PFSK-1 (cell line): Measurements from ENCODE around the gene FAN1.

Experiments
- FOXP2 ChIP-seq: optimal IDR thresholded peaks from 2 replicates; pipeline ENCODE3; 2011; ENCODE audit warnings: borderline replicate concordance, control low read depth, inconsistent platforms; ENCODE audit not compliant: insufficient read depth; ENCODE audit errors: extremely low read length, extremely low read depth
- POLR2AphosphoS5 ChIP-seq: IDR thresholded peaks from 2 replicates; pipeline ENCODE4 v1.6.1; 2012; ENCODE audit warnings: low read depth, mild to moderate bottlenecking, control low read depth, low read length, moderate library complexity
- SIN3A ChIP-seq: IDR thresholded peaks from 2 replicates; pipeline ENCODE4 v1.6.1; 2012; ENCODE audit warnings: mild to moderate bottlenecking, low read length, moderate library complexity, borderline replicate concordance; ENCODE audit not compliant: insufficient read depth
- TAF1 ChIP-seq: IDR thresholded peaks from 2 replicates; pipeline ENCODE4 v1.6.1; 2012; ENCODE audit warnings: low read length, control low read depth, borderline replicate concordance; ENCODE audit not compliant: insufficient read depth
- TF ChIP-seq, protein P1 (sequence below), 2 experiments: IDR thresholded peaks; 2 replicates each; pipeline versions ENCODE4 v1.6.1 to v1.8.0; 2011 to 2012; ENCODE audit warnings: low read depth in 2 of 2, low read length in 2 of 2, control low read depth in 1 of 2, inconsistent platforms in 1 of 2, mild to moderate bottlenecking in 1 of 2, moderate library complexity in 1 of 2; ENCODE audit not compliant: insufficient read depth in 1 of 2

FAN1 gene

DNA sequence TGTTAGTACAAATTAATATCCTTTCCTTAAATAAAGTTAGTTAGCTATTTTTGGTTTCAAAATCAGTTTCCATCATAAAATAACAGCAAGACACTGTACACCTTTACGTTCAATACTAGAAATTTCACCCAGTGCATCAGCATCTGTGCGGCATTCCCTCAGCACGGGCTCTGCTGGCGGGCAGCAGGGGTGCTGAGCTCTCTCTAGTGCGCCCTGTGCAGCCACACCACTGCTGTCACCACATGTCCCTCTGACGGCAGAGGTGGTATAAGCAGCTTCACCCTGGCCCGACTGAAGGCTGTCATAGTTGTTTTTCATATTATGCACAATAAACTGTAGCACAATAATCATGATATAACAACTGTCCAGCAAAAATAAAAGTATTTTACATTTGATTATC lies 35.4 kb downstream of the FAN1 start:
- no peak for TF ChIP-seq FOXP2
- TF ChIP-seq TAF1, result no peak
- TF ChIP-seq POLR2AphosphoS5, result no peak
- TF ChIP-seq, protein P1, sequence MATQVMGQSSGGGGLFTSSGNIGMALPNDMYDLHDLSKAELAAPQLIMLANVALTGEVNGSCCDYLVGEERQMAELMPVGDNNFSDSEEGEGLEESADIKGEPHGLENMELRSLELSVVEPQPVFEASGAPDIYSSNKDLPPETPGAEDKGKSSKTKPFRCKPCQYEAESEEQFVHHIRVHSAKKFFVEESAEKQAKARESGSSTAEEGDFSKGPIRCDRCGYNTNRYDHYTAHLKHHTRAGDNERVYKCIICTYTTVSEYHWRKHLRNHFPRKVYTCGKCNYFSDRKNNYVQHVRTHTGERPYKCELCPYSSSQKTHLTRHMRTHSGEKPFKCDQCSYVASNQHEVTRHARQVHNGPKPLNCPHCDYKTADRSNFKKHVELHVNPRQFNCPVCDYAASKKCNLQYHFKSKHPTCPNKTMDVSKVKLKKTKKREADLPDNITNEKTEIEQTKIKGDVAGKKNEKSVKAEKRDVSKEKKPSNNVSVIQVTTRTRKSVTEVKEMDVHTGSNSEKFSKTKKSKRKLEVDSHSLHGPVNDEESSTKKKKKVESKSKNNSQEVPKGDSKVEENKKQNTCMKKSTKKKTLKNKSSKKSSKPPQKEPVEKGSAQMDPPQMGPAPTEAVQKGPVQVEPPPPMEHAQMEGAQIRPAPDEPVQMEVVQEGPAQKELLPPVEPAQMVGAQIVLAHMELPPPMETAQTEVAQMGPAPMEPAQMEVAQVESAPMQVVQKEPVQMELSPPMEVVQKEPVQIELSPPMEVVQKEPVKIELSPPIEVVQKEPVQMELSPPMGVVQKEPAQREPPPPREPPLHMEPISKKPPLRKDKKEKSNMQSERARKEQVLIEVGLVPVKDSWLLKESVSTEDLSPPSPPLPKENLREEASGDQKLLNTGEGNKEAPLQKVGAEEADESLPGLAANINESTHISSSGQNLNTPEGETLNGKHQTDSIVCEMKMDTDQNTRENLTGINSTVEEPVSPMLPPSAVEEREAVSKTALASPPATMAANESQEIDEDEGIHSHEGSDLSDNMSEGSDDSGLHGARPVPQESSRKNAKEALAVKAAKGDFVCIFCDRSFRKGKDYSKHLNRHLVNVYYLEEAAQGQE (IDR thresholded peaks at IDR 0.05; ENCODE audit: insufficient read depth in 1 of 2, low read depth in 2 of 2, low read length in 2 of 2), result no peak
- TF ChIP-seq SIN3A, result no peak

DNA sequence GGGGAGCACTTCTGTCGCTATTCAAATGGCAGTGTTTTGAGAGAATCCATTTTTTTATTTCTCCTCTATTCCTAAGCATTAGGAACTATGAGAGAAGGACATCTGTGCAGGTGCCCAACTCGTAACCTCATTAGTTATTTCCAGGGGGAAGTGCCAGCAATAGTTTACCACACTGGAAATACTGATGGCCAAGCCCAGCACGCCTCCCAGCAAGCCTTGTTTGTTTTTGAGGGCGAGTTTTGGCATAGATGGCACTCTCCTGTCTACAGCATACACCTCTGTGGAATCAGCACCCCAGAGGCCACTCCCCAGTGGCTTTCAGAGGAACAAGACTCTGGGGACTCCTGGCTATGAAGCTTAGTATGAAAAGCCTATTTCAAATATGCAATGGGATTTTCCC lies 36.6 kb downstream of the FAN1 start:
- TF ChIP-seq POLR2AphosphoS5 (no peak), SIN3A (no peak), TAF1 (no peak), FOXP2 (no peak)
- TF ChIP-seq, protein P1 (IDR thresholded peaks at IDR 0.05; ENCODE audit: insufficient read depth in 1 of 2, low read depth in 2 of 2, low read length in 2 of 2), result no peak

DNA sequence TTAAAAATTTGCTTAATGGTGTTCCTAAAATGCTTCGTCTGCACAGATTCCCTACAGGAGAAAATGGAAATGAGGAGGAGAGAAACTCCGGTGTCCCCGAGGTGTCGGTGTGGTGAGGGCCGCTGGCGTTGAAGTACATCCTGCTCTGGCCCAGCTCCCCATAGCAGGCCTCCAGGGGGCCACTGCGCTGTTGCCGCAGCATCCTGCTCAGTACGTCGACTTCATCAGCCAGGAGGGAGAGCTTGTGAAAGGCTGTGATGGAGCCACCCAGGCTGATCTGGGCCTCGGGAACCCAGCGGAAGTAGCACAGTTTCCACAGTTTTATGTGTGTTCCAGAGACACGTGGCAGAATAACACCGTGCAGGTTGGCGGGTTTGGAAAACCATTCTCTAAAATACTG lies 37.8 kb downstream of the FAN1 start:
- TF ChIP-seq POLR2AphosphoS5 (no peak), FOXP2 (no peak), SIN3A (no peak), TAF1 (no peak)
- TF ChIP-seq, protein P1 (IDR thresholded peaks at IDR 0.05; ENCODE audit: insufficient read depth in 1 of 2, low read depth in 2 of 2, low read length in 2 of 2), result no peak

DNA sequence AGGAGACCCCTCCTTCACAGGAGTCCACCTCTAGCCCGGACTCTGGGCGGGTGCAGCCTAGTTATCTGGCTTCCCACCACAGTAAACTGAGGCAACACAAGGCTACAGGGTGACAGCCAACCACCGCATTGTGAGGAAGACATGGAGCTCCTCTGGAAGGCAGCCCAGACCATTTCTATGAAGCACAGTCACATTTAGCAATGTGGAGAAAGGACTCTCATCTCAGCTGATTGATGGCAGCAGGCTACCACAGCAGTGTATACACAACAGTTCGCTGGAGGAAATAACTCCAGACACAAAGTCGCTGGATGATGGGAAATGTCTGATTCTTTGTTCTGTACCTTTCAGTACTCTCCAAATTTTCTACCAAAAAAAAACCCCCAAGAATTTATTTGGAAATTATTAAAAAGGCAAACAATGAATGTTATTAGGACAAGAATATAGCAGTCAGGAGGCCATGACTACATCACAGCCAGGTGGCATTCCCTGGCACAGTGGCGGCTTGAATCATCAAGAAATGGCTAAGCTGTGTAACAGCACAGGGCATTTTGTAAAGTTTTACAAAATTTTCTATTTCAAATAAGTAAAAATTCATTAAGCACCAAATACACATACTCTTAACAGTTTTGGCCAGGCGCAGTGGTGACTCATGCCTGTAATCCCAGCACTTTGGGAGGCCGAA lies 40.1 kb downstream of the FAN1 start:
- no peak for TF ChIP-seq TAF1
- TF ChIP-seq SIN3A, result no peak
- TF ChIP-seq FOXP2, result no peak
- no peak for TF ChIP-seq POLR2AphosphoS5
- TF ChIP-seq, protein P1 (IDR thresholded peaks at IDR 0.05; ENCODE audit: insufficient read depth in 1 of 2, low read depth in 2 of 2, low read length in 2 of 2), result no peak

DNA sequence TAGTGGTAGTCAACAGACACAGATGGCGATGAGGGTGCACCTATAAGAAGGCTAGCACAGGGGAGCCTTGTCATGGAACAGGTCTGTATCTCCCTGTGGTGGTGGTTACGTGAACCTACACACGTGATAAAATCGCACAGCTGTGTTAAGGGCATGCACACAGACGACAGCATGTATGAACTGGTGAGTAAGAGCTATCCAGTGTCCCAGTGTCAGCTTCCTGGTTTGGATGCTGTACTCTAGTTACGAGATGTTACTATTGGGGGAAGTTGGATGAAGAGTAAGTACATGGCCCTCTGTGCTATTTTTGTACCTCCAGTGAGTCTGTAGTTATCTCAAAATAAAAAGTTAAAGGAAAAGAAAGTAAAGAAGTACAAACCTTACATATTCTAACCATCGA lies 49.5 kb downstream of the FAN1 start:
- TF ChIP-seq FOXP2, result no peak
- TF ChIP-seq, protein P1 (IDR thresholded peaks at IDR 0.05; ENCODE audit: insufficient read depth in 1 of 2, low read depth in 2 of 2, low read length in 2 of 2), result no peak
- no peak for TF ChIP-seq SIN3A
- no peak for TF ChIP-seq TAF1
- no peak for TF ChIP-seq POLR2AphosphoS5
